Neural crest cell (in vitro differentiated cells): Measurements from ENCODE around the gene HECW1. TPM values are rescaled to one million over a fixed set of nuclear protein-coding genes. Genes with fewer than 3 reads are reported as not detected.

Experiments used
- DNase-seq: peaks from one replicate; pipeline ENCODE4 v3.0.0; 2021; ENCODE audit warnings: low read depth, mixed read lengths, low spot score
- H3K27ac Mint-ChIP-seq: one replicate; pipeline ENCODE4 v1.8.0; 2021; ENCODE audit warnings: mild to moderate bottlenecking, mixed read lengths; ENCODE audit not compliant: unreplicated experiment
- H3K27me3 Mint-ChIP-seq: 2 replicates; pipeline ENCODE4 v1.8.0; 2021; ENCODE audit warnings: low read depth, mild to moderate bottlenecking, mixed read lengths
- H3K36me3 Mint-ChIP-seq: 2 replicates; pipeline ENCODE4 v1.8.0; 2021; ENCODE audit warnings: low read depth, mild to moderate bottlenecking, mixed read lengths
- H3K4me1 Mint-ChIP-seq: 2 replicates; pipeline ENCODE4 v1.8.0; 2021; ENCODE audit warnings: mixed read lengths
- H3K4me3 Mint-ChIP-seq: one replicate; pipeline ENCODE4 v1.8.0; 2021; ENCODE audit warnings: mild to moderate bottlenecking, mixed read lengths
- H3K9me3 Mint-ChIP-seq: 2 replicates; pipeline ENCODE4 v1.8.0; 2021; ENCODE audit warnings: mixed read lengths
- CTCF ChIP-seq: fragments of 200-600 bp; sonication (generic); conservative IDR thresholded peaks from 2 replicates; pipeline ENCODE4 v1.5.0; 2021; ENCODE audit warnings: antibody characterized with exemption, mild to moderate bottlenecking
- total RNA-seq: library from RNA; stranded (reverse); gene quantifications from 2 replicates; pipeline ENCODE4 v1.2.1, GENCODE V29; 2021

Gene HECW1
- total RNA-seq, 1 donor from 2014 or later = 3.6 TPM

- no peak overlapping the region for H3K27ac Mint-ChIP-seq
- no peaks in the 10 kb centered on the region for H3K36me3 Mint-ChIP-seq
- no peak overlapping the region for H3K4me3 Mint-ChIP-seq
- no peak for DNase-seq
- no peak for TF ChIP-seq CTCF
- H3K27me3 Mint-ChIP-seq = no peaks in the 10 kb centered on the region
- H3K4me1 Mint-ChIP-seq = peaks cover 14% of the 10 kb centered on the region
- peaks cover 5% of the 10 kb centered on the region for H3K9me3 Mint-ChIP-seq
These were observed 321.2 kb downstream of the HECW1 start for GRCh38 chr7:43433639-43434038.

- Mint-ChIP-seq H3K9me3 (peaks cover 5% of the 10 kb centered on the region), H3K36me3 (no peaks in the 10 kb centered on the region), H3K27me3 (no peaks in the 10 kb centered on the region), H3K27ac (no peak overlapping the region), H3K4me1 (peaks cover 15% of the 10 kb centered on the region), H3K4me3 (no peak overlapping the region)
- DNase-seq = no peak
- no peak for TF ChIP-seq CTCF
These were observed 324.6 kb downstream of the HECW1 start for GRCh38 chr7:43437001-43437400.

GRCh38 chr7:43438897-43439479, 326.5 kb downstream of the HECW1 start:
- Mint-ChIP-seq H3K36me3 (no peaks in the 10 kb centered on the region), H3K4me1 (peaks cover 15% of the 10 kb centered on the region), H3K9me3 (no peaks in the 10 kb centered on the region), H3K27ac (no peak overlapping the region), H3K4me3 (no peak overlapping the region), H3K27me3 (no peaks in the 10 kb centered on the region)
- TF ChIP-seq CTCF = no peak
- no peak for DNase-seq

GRCh38 chr7:43439631-43440401, 327.4 kb downstream of the HECW1 start:
- Mint-ChIP-seq H3K27me3 (no peaks in the 10 kb centered on the region), H3K27ac (peak overlapping the region; percentile 92), H3K4me3 (no peak overlapping the region), H3K4me1 (peaks cover 15% of the 10 kb centered on the region), H3K9me3 (no peaks in the 10 kb centered on the region), H3K36me3 (no peaks in the 10 kb centered on the region)
- DNase-seq = peak; percentile 44
- TF ChIP-seq CTCF = peak; percentile 86

GRCh38 chr7:43441231-43442130, 329.0 kb downstream of the HECW1 start:
- no peak for TF ChIP-seq CTCF
- Mint-ChIP-seq H3K27ac (no peak overlapping the region), H3K4me3 (no peak overlapping the region), H3K36me3 (no peaks in the 10 kb centered on the region), H3K9me3 (no peaks in the 10 kb centered on the region), H3K4me1 (peaks cover 15% of the 10 kb centered on the region), H3K27me3 (no peaks in the 10 kb centered on the region)
- no peak for DNase-seq
